ENCODE results near the gene NAPG. TPM values are rescaled to one million over a fixed set of nuclear protein-coding genes. Genes with fewer than 3 reads are reported as not detected.

The NAPG gene
- 10 to 100 TPM; 29.1 to 34.7 TPM for total RNA-seq

- H3K27me3 Mint-ChIP-seq = peaks cover 15 to 16% of the 10 kb centered on the region in 2 donors
- H3K9me3 Mint-ChIP-seq = no peaks in the 10 kb centered on the region
- DNase-seq (ENCODE audit: low spot score) = peak; percentile 95
- peak within 1 kb of the TSS; percentile 87 to 96 for H3K27ac Mint-ChIP-seq
- H3K4me1 Mint-ChIP-seq (ENCODE audit: low read depth in 2 of 2) = peaks cover 37 to 43% of the 10 kb centered on the region in 2 donors
- ATAC-seq = peak; percentile 97 to 98
- no peaks in the 10 kb centered on the region for H3K36me3 Mint-ChIP-seq
- peak within 1 kb of the TSS; percentile 95 for H3K4me3 Mint-ChIP-seq
These were observed at the start of gene NAPG for GRCh38 chr18:10525697-10526560. TSS of gene NAPG (plus strand) at chr18:10526027. CDS start at chr18:10526103, 76 bp downstream.

- no peak overlapping the region for H3K4me3 Mint-ChIP-seq
- ATAC-seq (no peak), DNase-seq (ENCODE audit: low spot score) (no peak)
- no peak overlapping the region for H3K27ac Mint-ChIP-seq
- H3K9me3 Mint-ChIP-seq = no peaks in the 10 kb centered on the region
- peaks cover 19% of the 10 kb centered on the region in 2 donors for H3K27me3 Mint-ChIP-seq
- no peaks in the 10 kb centered on the region for H3K36me3 Mint-ChIP-seq
- no peaks in the 10 kb centered on the region for H3K4me1 Mint-ChIP-seq (ENCODE audit: low read depth in 2 of 2)
These were observed 49.5 kb upstream of the NAPG start for GRCh38 chr18:10476338-10476791.

- ATAC-seq (no peak), DNase-seq (ENCODE audit: low spot score) (no peak)
- H3K4me1 Mint-ChIP-seq (ENCODE audit: low read depth in 2 of 2) = no peaks in the 10 kb centered on the region
- H3K9me3 Mint-ChIP-seq = no peaks in the 10 kb centered on the region
- no peak overlapping the region for H3K4me3 Mint-ChIP-seq
- peaks cover 19 to 21% of the 10 kb centered on the region in 2 donors for H3K27me3 Mint-ChIP-seq
- H3K27ac Mint-ChIP-seq = no peak overlapping the region
- H3K36me3 Mint-ChIP-seq = no peaks in the 10 kb centered on the region
These were observed 48.5 kb upstream of the NAPG start for GRCh38 chr18:10477121-10477862.

- Mint-ChIP-seq H3K27ac (no peak overlapping the region), H3K4me1 (ENCODE audit: low read depth in 2 of 2) (no peaks in the 10 kb centered on the region), H3K9me3 (no peaks in the 10 kb centered on the region), H3K36me3 (no peaks in the 10 kb centered on the region), H3K27me3 (peaks cover 19 to 21% of the 10 kb centered on the region in 2 donors), H3K4me3 (no peak overlapping the region)
- ATAC-seq (no peak), DNase-seq (ENCODE audit: low spot score) (no peak)
These were observed 48.0 kb upstream of the NAPG start for GRCh38 chr18:10477863-10478260.

- Mint-ChIP-seq H3K4me3 (no peak overlapping the region), H3K9me3 (no peaks in the 10 kb centered on the region), H3K4me1 (ENCODE audit: low read depth in 2 of 2) (no peaks in the 10 kb centered on the region), H3K27me3 (peaks cover 16 to 18% of the 10 kb centered on the region in 2 donors), H3K27ac (no peak overlapping the region), H3K36me3 (no peaks in the 10 kb centered on the region)
- no peak for DNase-seq (ENCODE audit: low spot score)
- no peak for ATAC-seq
These were observed 44.0 kb upstream of the NAPG start for GRCh38 chr18:10481831-10482230.

- peaks cover 10 to 13% of the 10 kb centered on the region in 2 donors for H3K27me3 Mint-ChIP-seq
- ATAC-seq = no peak
- no peaks in the 10 kb centered on the region for H3K4me1 Mint-ChIP-seq (ENCODE audit: low read depth in 2 of 2)
- DNase-seq (ENCODE audit: low spot score) = no peak
- H3K27ac Mint-ChIP-seq = no peak overlapping the region
- H3K9me3 Mint-ChIP-seq = no peaks in the 10 kb centered on the region
- H3K4me3 Mint-ChIP-seq = no peak overlapping the region
- no peaks in the 10 kb centered on the region for H3K36me3 Mint-ChIP-seq
These were observed 43.4 kb upstream of the NAPG start for GRCh38 chr18:10482363-10482984.

GRCh38 chr18:10482985-10483949 is 42.6 kb upstream of the NAPG start:
- ATAC-seq = peak; percentile 36 to 55
- Mint-ChIP-seq H3K9me3 (no peaks in the 10 kb centered on the region), H3K27ac (no peak overlapping the region), H3K4me1 (ENCODE audit: low read depth in 2 of 2) (no peaks in the 10 kb centered on the region), H3K4me3 (no peak overlapping the region), H3K27me3 (peaks cover 9 to 12% of the 10 kb centered on the region in 2 donors), H3K36me3 (no peaks in the 10 kb centered on the region)
- no peak for DNase-seq (ENCODE audit: low spot score)

GRCh38 chr18:10485475-10485874 is 40.4 kb upstream of the NAPG start:
- ATAC-seq (no peak), DNase-seq (ENCODE audit: low spot score) (no peak)
- peaks cover 2 to 12% of the 10 kb centered on the region in 2 donors for H3K27me3 Mint-ChIP-seq
- no peaks in the 10 kb centered on the region for H3K9me3 Mint-ChIP-seq
- peaks cover 0 to 3% of the 10 kb centered on the region in 2 donors for H3K4me1 Mint-ChIP-seq (ENCODE audit: low read depth in 2 of 2)
- H3K4me3 Mint-ChIP-seq = no peak overlapping the region
- H3K36me3 Mint-ChIP-seq = no peaks in the 10 kb centered on the region
- H3K27ac Mint-ChIP-seq = no peak overlapping the region

GRCh38 chr18:10486362-10486761 is 39.5 kb upstream of the NAPG start:
- Mint-ChIP-seq H3K27me3 (peaks cover under 1 to 7% of the 10 kb centered on the region in 2 donors), H3K9me3 (no peaks in the 10 kb centered on the region), H3K4me3 (no peak overlapping the region), H3K36me3 (no peaks in the 10 kb centered on the region), H3K27ac (no peak overlapping the region), H3K4me1 (ENCODE audit: low read depth in 2 of 2) (peaks cover 0 to 7% of the 10 kb centered on the region in 2 donors)
- DNase-seq (ENCODE audit: low spot score) = no peak
- ATAC-seq = no peak

- no peak overlapping the region for H3K27ac Mint-ChIP-seq
- ATAC-seq = no peak
- no peak for DNase-seq (ENCODE audit: low spot score)
- peaks cover 0 to 7% of the 10 kb centered on the region in 2 donors for H3K4me1 Mint-ChIP-seq (ENCODE audit: low read depth in 2 of 2)
- H3K4me3 Mint-ChIP-seq = no peak overlapping the region
- H3K9me3 Mint-ChIP-seq = no peaks in the 10 kb centered on the region
- peaks cover 0 to 5% of the 10 kb centered on the region in 2 donors for H3K27me3 Mint-ChIP-seq
- H3K36me3 Mint-ChIP-seq = no peaks in the 10 kb centered on the region
These were observed 38.7 kb upstream of the NAPG start for GRCh38 chr18:10487154-10487553.

- no peak for DNase-seq (ENCODE audit: low spot score)
- Mint-ChIP-seq H3K27ac (no peak overlapping the region), H3K36me3 (no peaks in the 10 kb centered on the region), H3K4me1 (ENCODE audit: low read depth in 2 of 2) (peaks cover 0 to 7% of the 10 kb centered on the region in 2 donors), H3K27me3 (peaks cover 0 to 5% of the 10 kb centered on the region in 2 donors), H3K9me3 (no peaks in the 10 kb centered on the region), H3K4me3 (no peak overlapping the region)
- no peak for ATAC-seq
These were observed 37.8 kb upstream of the NAPG start for GRCh38 chr18:10488017-10488416.

- Mint-ChIP-seq H3K4me3 (no peak overlapping the region), H3K27ac (no peak overlapping the region), H3K27me3 (peaks cover 4 to 10% of the 10 kb centered on the region in 2 donors), H3K36me3 (no peaks in the 10 kb centered on the region), H3K9me3 (no peaks in the 10 kb centered on the region), H3K4me1 (ENCODE audit: low read depth in 2 of 2) (peaks cover 0 to 7% of the 10 kb centered on the region in 2 donors)
- no peak for DNase-seq (ENCODE audit: low spot score)
- peak; percentile 72 to 79 for ATAC-seq
These were observed 35.2 kb upstream of the NAPG start for GRCh38 chr18:10490401-10491165.

Measured in natural killer cell treated with Interleukin-12 subunit alpha and Interleukin-12 subunit beta and Interleukin-15 and Interleukin-18, amount 100 ng/mL, for 72 hours (primary cell).